Measurements from ENCODE around the gene WDR86. TPM values are rescaled to one million over a fixed set of nuclear protein-coding genes. Genes with fewer than 3 reads are reported as not detected.

WDR86 gene
- total RNA-seq, 2 experiments from 2014 or later = 0.26 to 0.32 TPM

DNA sequence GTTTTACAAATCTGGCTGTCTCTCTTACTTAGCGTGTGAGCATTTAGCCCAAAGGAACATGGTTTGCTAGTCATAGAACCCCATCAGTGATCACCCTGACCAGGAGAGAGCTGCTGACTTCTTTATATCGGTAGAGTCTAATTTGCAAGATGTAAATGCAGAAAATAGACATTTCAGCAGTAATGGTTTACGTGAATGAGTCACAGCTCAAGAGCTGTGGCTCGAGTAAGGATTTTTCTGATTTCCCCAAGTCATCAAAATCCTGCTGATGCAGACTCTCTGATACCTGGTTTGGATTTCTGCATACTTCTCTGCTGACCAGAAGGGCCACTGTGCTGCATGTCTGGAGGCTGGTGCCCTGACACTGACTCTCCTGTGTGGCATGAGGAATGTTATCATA, 42.6 kb downstream of the WDR86 start:
- no peaks in the 10 kb centered on the region for H3K9me3 Mint-ChIP-seq (ENCODE audit: insufficient read depth)
- POLR2A ChIA-PET = no interaction called here
- no peaks in the 10 kb centered on the region for H3K27me3 Mint-ChIP-seq (ENCODE audit: low read depth)
- H3K27ac Mint-ChIP-seq = no peak overlapping the region
- CTCF ChIA-PET = interaction anchor here (1.0 to 12.3 kb wide), 8 partner anchors 16 to 123 kb away, joined by 3 to 193 read pairs (median 4); no protein-coding TSS in a partner anchor
- H3K4me3 Mint-ChIP-seq = no peak overlapping the region
- ATAC-seq = no peak
- peaks cover 37% of the 10 kb centered on the region for H3K36me3 Mint-ChIP-seq (ENCODE audit: low read depth)
- no peak for DNase-seq
- H3K4me1 Mint-ChIP-seq (ENCODE audit: low read depth) = peaks cover 17% of the 10 kb centered on the region

DNA sequence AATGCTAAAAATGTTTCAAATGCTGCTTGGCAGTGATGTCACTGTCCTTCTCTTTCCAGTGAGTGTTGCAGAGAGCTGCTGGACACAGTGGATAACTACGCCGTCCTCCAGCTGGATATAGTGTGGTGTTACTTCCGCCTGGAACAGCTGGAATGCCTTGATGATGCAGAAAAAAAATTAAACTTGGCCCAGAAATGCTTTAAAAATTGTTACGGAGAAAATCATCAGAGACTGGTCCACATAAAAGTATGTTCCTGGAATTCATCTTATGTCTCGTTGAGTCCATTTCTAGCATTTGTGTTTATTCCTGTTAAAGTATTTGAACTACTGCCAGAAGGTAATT, 43.0 kb downstream of the WDR86 start:
- no peaks in the 10 kb centered on the region for H3K9me3 Mint-ChIP-seq (ENCODE audit: insufficient read depth)
- H3K27me3 Mint-ChIP-seq (ENCODE audit: low read depth) = no peaks in the 10 kb centered on the region
- H3K4me1 Mint-ChIP-seq (ENCODE audit: low read depth) = peaks cover 17% of the 10 kb centered on the region
- no peak overlapping the region for H3K4me3 Mint-ChIP-seq
- peaks cover 40% of the 10 kb centered on the region for H3K36me3 Mint-ChIP-seq (ENCODE audit: low read depth)
- ChIA-PET POLR2A (no interaction called here), CTCF (interaction anchor here (0.9 to 12.3 kb wide), 10 partner anchors 15 to 415 kb away, joined by 3 to 193 read pairs (median 3); no protein-coding TSS in a partner anchor)
- no peak overlapping the region for H3K27ac Mint-ChIP-seq
- no peak for DNase-seq
- ATAC-seq = no peak

DNA sequence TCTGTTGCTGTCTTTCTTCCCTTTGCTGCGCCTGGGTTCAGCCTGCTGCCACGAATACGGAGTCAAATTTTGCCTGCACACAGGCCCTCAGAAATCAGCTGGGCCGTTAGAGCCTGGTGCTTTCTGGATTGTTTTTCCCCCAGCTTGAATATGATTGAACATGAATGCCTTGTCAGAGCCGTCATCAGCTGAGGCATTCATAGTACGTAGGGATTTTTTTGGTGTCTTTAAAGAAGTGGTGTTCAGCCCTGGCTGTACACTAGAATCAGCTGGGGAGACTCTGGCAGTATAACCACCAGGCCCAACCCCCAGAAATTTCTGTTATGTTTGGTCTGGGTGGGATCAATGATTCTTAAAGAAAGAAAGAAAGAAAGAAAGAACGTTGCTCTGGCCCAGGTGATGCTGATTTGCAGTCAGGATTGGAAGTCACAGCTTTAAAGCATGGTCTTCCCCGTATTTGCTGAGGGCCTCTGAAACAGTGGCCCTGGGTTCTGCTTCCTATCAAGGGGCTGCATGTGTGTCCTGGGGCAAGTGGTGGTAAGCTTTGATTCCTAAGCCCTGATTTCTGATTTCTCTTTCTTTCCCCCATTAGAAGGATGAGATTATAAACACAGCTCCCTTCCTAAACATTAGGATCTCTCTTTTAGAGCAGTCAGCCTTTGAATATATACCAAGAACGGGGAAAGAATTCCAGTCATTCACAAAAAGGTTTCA, 43.5 kb downstream of the WDR86 start:
- Mint-ChIP-seq H3K9me3 (ENCODE audit: insufficient read depth) (no peaks in the 10 kb centered on the region), H3K27ac (no peak overlapping the region), H3K4me3 (no peak overlapping the region), H3K4me1 (ENCODE audit: low read depth) (peaks cover 17% of the 10 kb centered on the region), H3K36me3 (ENCODE audit: low read depth) (peaks cover 44% of the 10 kb centered on the region), H3K27me3 (ENCODE audit: low read depth) (no peaks in the 10 kb centered on the region)
- POLR2A ChIA-PET = no interaction called here
- ATAC-seq (no peak), DNase-seq (no peak)
- CTCF ChIA-PET = interaction anchor here (0.8 to 12.3 kb wide), 11 partner anchors 15 to 416 kb away, joined by 3 to 193 read pairs (median 3); no protein-coding TSS in a partner anchor

DNA sequence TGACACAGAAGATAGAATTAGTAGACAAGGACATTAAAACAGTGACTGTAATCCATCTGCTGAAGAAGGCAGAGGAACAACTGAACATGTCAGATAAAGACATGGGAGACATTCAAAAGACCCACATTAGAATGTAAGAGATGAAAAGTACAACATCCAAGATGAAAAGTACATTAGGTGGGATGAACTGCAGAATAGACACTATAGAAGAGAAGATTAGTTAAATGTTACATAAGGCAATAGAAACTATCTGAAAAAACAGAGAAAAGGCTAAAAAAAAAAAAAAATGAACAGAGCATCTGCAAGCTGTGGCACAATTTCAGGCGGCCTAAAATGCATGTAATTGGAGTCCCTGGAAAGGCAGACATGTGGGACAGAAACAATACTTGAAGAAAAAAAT, 46.7 kb downstream of the WDR86 start:
- Mint-ChIP-seq H3K27me3 (ENCODE audit: low read depth) (no peaks in the 10 kb centered on the region), H3K9me3 (ENCODE audit: insufficient read depth) (no peaks in the 10 kb centered on the region), H3K4me1 (ENCODE audit: low read depth) (peaks cover 11% of the 10 kb centered on the region), H3K4me3 (no peak overlapping the region), H3K36me3 (ENCODE audit: low read depth) (peaks cover 46% of the 10 kb centered on the region), H3K27ac (no peak overlapping the region)
- POLR2A ChIA-PET = interaction anchor here (0.7 kb wide), 1 partner anchor 10 kb away, joined by 4 read pairs; no protein-coding TSS in a partner anchor
- no peak for DNase-seq
- ATAC-seq = no peak
- CTCF ChIA-PET = interaction anchor here (2.1 to 12.3 kb wide), 3 partner anchors 12 to 87 kb away, joined by 6 to 193 read pairs (median 46); no protein-coding TSS in a partner anchor

DNA sequence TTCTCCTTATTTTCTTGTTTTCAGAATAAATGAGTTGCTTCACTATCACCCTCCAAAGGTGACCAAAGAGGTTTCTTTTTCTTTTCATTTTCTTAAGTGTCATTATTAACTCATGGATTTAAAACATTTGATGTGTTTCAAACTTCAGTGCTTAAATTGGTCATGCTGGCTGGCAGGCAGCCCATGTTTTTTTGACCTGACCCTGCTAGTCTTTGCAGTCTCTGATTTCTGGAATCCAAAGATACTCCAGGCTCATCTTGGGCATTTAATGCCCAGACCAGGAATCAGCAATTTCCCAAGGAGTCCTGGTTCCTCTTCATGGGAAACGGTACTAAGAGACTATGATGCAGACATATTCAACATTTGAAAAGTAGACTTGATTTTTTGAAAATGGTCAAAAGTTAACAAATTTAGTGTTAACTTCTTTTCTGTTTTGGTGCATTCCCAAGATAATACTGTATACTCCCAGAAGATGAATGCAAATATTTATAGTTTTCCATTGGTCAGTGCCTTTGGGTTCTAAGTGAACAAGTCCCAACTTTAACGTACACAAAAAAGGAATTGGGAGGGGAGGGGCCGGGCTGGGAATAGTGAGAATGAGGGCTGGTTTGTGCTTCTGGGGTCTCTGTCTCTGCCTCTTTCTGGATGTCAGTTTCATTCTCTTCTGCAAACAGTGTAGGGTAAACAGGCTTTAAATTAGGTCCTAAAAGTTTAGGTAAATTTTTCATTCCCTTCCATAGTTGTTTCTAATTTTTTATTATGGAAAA, 48.5 kb downstream of the WDR86 start:
- Mint-ChIP-seq H3K27ac (no peak overlapping the region), H3K4me3 (no peak overlapping the region), H3K9me3 (ENCODE audit: insufficient read depth) (no peaks in the 10 kb centered on the region), H3K27me3 (ENCODE audit: low read depth) (no peaks in the 10 kb centered on the region), H3K36me3 (ENCODE audit: low read depth) (peaks cover 53% of the 10 kb centered on the region), H3K4me1 (ENCODE audit: low read depth) (peaks cover 8% of the 10 kb centered on the region)
- POLR2A ChIA-PET = no interaction called here
- ATAC-seq (no peak), DNase-seq (no peak)
- CTCF ChIA-PET = interaction anchor here (1.6 to 12.3 kb wide), 3 partner anchors 10 to 88 kb away, joined by 3 to 193 read pairs (median 46); no protein-coding TSS in a partner anchor

DNA sequence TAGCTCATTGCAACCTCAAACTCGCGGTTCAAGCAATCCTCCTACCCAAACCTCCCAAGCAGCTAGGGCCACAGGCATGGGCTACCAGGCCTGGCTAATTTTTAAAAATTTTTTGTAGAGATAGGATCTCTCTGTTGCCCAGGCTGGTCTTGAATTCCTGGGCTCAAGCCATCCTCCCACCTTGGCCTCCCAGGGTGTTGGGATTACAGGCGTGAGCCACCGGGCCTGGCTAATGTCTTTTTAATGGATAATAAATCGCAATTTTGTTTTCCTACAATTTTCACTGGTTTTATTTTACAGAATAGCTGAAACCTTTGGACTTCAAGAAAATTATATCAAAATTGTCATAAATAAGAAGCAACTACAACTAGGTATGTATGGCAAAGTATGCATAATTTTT, 57.3 kb downstream of the WDR86 start:
- no peaks in the 10 kb centered on the region for H3K9me3 Mint-ChIP-seq (ENCODE audit: insufficient read depth)
- ChIA-PET CTCF (interaction anchor here (0.5 to 9.2 kb wide), 27 partner anchors 12 to 431 kb away, joined by 3 to 209 read pairs (median 7); partner anchors contain the start of genes ABCF2 and NUB1), POLR2A (interaction anchor here (0.6 to 5.1 kb wide), 7 partner anchors 10 to 167 kb away, joined by 4 to 58 read pairs (median 5); partner anchors contain the start of genes CRYGN, NUB1 and RHEB)
- H3K4me3 Mint-ChIP-seq = peak overlapping the region; percentile 51
- DNase-seq (no peak), ATAC-seq (no peak)
- H3K27ac Mint-ChIP-seq = peak overlapping the region; percentile 90
- H3K36me3 Mint-ChIP-seq (ENCODE audit: low read depth) = peaks cover 72% of the 10 kb centered on the region
- H3K27me3 Mint-ChIP-seq (ENCODE audit: low read depth) = no peaks in the 10 kb centered on the region
- peaks cover 46% of the 10 kb centered on the region for H3K4me1 Mint-ChIP-seq (ENCODE audit: low read depth)

DNA sequence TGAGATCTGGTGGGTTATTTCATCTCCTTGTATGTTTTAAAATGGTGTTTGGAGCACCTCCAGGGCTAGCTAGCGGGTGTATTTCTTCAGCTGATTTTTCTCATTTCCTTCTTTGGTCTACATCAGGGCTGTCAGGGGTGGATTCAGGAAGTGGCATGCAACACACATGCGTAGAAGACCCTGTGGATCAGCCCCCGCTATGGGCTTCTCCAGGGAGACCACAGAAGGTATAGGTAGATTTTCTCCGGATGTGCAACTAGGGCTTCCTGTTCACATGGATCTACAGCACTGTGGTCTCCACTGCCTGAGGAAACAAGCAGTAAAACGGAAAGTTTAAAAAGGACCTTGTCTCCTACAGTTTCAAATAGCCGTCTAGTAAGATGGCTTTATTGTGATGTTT, 57.9 kb downstream of the WDR86 start:
- peaks cover 46% of the 10 kb centered on the region for H3K4me1 Mint-ChIP-seq (ENCODE audit: low read depth)
- no peaks in the 10 kb centered on the region for H3K27me3 Mint-ChIP-seq (ENCODE audit: low read depth)
- peak overlapping the region; percentile 51 for H3K4me3 Mint-ChIP-seq
- ATAC-seq (peak; percentile 67), DNase-seq (peak; percentile 84)
- H3K27ac Mint-ChIP-seq = peak overlapping the region; percentile 90
- H3K36me3 Mint-ChIP-seq (ENCODE audit: low read depth) = peaks cover 70% of the 10 kb centered on the region
- ChIA-PET CTCF (interaction anchor here (0.5 to 9.2 kb wide), 27 partner anchors 11 to 431 kb away, joined by 3 to 209 read pairs (median 6); partner anchors contain the start of genes ABCF2 and NUB1), POLR2A (interaction anchor here (0.6 to 5.1 kb wide), 8 partner anchors 11 to 167 kb away, joined by 3 to 58 read pairs (median 4); partner anchors contain the start of genes CRYGN, NUB1 and RHEB)
- H3K9me3 Mint-ChIP-seq (ENCODE audit: insufficient read depth) = no peaks in the 10 kb centered on the region

DNA sequence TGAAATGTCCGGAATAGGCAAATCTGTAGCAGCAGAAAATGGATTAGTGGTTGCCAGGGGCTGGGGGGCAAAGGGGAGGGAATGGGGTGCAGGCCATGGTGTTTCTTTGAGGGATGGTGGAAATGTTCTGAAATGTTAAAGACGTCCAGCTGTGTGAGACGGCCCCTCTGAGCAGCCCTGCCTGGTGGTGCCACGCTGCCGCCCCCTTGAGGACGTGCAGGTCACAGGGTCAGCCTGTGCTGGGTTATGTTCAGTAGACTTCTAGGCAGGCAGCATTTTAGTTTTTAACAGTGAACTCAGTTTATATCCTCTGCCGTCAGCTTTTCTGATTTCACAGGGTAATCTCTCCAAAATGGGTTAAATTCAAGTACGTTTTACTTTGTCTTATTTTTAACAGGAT, 58.8 kb downstream of the WDR86 start:
- CTCF ChIA-PET = interaction anchor here (0.9 to 9.2 kb wide), 21 partner anchors 9 to 281 kb away, joined by 3 to 209 read pairs (median 9); partner anchors contain the start of genes ABCF2 and NUB1
- peaks cover 72% of the 10 kb centered on the region for H3K36me3 Mint-ChIP-seq (ENCODE audit: low read depth)
- H3K9me3 Mint-ChIP-seq (ENCODE audit: insufficient read depth) = no peaks in the 10 kb centered on the region
- peak overlapping the region; percentile 90 for H3K27ac Mint-ChIP-seq
- peak; percentile 63 for DNase-seq
- POLR2A ChIA-PET = interaction anchor here (1.0 to 5.1 kb wide), 6 partner anchors 10 to 168 kb away, joined by 3 to 58 read pairs (median 6); partner anchors contain the start of genes NUB1 and RHEB
- peak overlapping the region; percentile 51 for H3K4me3 Mint-ChIP-seq
- peaks cover 47% of the 10 kb centered on the region for H3K4me1 Mint-ChIP-seq (ENCODE audit: low read depth)
- no peak for ATAC-seq
- no peaks in the 10 kb centered on the region for H3K27me3 Mint-ChIP-seq (ENCODE audit: low read depth)

DNA sequence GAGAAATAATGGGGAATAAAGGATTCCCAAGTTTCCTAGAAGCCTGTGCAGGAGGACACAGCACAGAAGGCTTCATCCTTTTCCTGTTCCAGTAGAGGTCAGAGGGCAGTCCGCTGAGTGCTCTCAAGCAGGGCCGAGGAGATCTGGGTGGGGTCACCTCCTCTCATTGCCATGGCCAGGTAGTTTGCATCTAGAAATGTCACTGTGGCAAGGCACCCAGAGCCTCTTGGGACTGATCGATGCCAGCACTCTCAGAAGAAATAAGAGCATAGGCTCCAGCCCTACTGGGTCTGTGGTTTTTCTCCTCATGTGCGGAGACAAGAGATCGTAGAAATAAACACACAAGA, 60.4 kb downstream of the WDR86 start:
- peak overlapping the region; percentile 97 for H3K27ac Mint-ChIP-seq
- POLR2A ChIA-PET = interaction anchor here (4.5 to 5.1 kb wide), 2 partner anchors 8 to 34 kb away, joined by 32 to 58 read pairs; partner anchors contain the start of gene NUB1
- H3K4me1 Mint-ChIP-seq (ENCODE audit: low read depth) = peaks cover 50% of the 10 kb centered on the region

DNA sequence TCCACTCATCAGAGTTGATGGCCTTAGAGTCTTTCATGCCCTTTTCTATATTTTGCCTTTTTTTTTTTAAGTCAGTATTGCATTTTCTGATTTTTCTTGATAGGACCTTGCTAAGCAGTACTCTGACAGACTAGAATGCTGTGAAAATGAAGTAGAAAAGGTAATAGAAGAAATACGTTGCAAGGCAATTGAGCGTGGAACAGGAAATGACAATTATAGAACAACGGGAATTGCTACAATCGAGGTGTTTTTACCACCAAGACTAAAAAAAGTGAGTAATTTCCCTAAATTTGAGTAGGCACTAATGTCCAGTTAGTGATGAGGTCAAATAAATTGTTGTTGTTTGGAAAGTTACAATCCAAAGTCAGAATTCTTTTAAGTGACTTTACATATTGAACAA, 60.9 kb downstream of the WDR86 start:
- Mint-ChIP-seq H3K9me3 (ENCODE audit: insufficient read depth) (no peaks in the 10 kb centered on the region), H3K27ac (peak overlapping the region; percentile 97), H3K4me1 (ENCODE audit: low read depth) (peaks cover 50% of the 10 kb centered on the region), H3K27me3 (ENCODE audit: low read depth) (no peaks in the 10 kb centered on the region), H3K4me3 (peak overlapping the region; percentile 85), H3K36me3 (ENCODE audit: low read depth) (peaks cover 65% of the 10 kb centered on the region)
- ChIA-PET POLR2A (interaction anchor here (4.5 kb wide), 1 partner anchor 34 kb away, joined by 32 read pairs; no protein-coding TSS in a partner anchor), CTCF (interaction anchor here (1.4 to 9.2 kb wide), 4 partner anchors 8 to 100 kb away, joined by 8 to 209 read pairs (median 42); partner anchors contain the start of gene NUB1)
- no peak for ATAC-seq
- no peak for DNase-seq

More for the DNA sequence above, 60.4 kb downstream of the WDR86 start:
- ATAC-seq (peak; percentile 54), DNase-seq (no peak)
- Mint-ChIP-seq H3K27me3 (ENCODE audit: low read depth) (no peaks in the 10 kb centered on the region), H3K4me3 (peak overlapping the region; percentile 85), H3K36me3 (ENCODE audit: low read depth) (peaks cover 68% of the 10 kb centered on the region), H3K9me3 (ENCODE audit: insufficient read depth) (no peaks in the 10 kb centered on the region)
- CTCF ChIA-PET = interaction anchor here (0.7 to 9.2 kb wide), 12 partner anchors 9 to 226 kb away, joined by 3 to 209 read pairs (median 18); partner anchors contain the start of gene NUB1

DNA sequence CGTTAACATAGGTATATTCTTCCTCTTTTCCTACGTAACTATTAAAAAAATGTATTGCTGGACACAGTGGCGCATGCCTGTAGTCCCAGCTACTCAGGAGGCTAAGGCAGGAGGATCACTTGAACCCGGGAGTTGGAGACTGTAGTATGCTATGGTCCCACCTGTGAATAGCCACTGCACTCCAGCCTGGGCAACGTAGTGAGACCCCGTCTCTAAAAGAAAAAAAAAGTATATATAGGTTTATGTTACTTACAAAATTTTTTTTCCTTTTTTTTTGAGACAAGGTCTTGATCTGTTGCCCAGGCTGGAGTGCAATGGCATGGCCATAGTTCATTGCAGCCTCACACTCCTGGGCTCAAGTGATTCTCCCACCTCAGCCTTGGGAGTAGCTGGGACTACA, 62.6 kb downstream of the WDR86 start:
- Mint-ChIP-seq H3K9me3 (ENCODE audit: insufficient read depth) (no peaks in the 10 kb centered on the region), H3K4me1 (ENCODE audit: low read depth) (peaks cover 46% of the 10 kb centered on the region), H3K36me3 (ENCODE audit: low read depth) (peaks cover 60% of the 10 kb centered on the region), H3K27ac (no peak overlapping the region), H3K27me3 (ENCODE audit: low read depth) (no peaks in the 10 kb centered on the region), H3K4me3 (no peak overlapping the region)
- POLR2A ChIA-PET = no interaction called here
- no peak for DNase-seq
- ATAC-seq = no peak
- CTCF ChIA-PET = interaction anchor here (1.3 kb wide), 1 partner anchor 32 kb away, joined by 4 read pairs; no protein-coding TSS in a partner anchor

All from activated CD8-positive, alpha-beta T cell treated with anti-CD3 and anti-CD28 coated beads, Interleukin-2, amount 10 ng/mL, durations not matched to agents 7 days and 5 days (primary cell).